Suppressor macrophage treated with lipopolysaccharide for 1 hour (primary cell): Measurements from ENCODE around the gene AIF1.
"Not testable (repeated sequence)": the region's sequence is repeated elsewhere in the genome, so short reads cannot be mapped to it uniquely, and the experiment has no call there.

ENCODE experiments used
- DNase-seq, 3 donors: peaks; one replicate each; pipeline ENCODE4 v3.0.0-alpha.2; 2020 to 2022

Gene AIF1

DNA sequence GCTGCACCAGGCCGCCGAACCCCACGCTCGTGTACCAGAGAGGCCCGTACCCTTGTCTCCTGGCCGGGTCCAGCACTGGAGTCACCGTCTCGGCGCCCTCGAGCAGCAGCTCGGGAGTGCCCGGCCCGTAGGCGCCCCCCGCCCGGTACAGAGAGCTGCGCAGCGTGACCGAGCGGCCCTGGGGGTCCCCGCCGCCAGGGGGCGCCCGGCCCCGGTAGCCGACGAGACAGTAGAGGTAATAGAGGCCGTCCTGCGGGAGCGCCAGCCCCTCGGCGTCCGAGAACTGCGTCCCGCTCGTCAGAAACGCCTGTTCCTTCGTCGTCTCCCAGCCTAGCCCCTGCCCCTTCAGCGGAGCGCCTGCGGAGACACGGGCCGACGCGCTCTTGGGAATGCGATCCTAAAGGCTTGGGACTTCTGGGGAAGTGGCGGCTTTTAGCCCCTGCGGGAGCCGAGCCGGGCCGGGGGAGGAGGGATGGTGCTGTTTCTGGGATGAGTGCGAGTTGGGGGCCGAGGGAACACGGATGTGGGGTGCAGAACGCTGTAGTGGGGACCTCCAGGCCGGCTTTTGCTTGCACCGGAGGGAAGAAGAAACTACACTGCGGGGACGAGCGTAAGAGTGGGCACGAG is 34.1 kb upstream of the AIF1 start:
- peak; percentile 79 to 92 (median 87) for DNase-seq

DNA sequence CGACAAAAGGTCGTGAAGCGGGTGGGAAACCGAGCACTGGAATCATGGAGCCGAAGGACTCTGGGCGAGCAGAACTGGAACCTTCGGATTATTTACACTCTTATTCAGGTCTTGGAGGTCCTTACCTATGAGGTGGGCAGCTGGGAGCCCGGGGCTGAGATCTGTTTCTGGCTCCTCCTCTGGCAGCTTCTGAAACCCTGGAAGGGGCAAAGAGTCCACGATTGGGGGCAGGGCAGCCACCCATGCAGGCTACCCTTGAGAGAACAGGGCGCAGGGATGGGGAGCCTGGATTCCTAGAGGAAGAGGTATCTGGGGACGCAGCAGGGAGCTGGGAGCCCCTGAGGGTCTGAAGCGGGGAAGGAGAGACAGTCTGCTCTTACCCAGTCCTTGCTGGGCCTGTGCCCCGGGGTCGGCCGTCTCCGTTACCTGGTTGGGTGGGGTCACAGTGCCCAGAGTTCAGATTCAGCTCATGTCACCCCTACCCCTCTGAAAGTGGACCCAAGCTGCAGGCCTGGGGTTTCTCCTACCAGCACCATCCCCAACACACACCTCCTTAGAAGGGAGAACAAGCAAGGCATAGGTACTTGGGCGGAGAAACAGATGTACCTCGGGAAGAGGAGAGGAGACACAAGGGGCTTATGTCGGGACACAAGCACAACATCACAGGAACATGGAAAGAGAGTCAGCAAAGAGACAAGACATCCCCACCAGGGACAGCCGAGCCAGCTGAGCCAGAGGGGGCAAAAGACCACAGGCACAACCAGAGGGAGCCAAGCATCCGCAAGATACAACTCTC is 33.4 kb upstream of the AIF1 start:
- DNase-seq = peak; percentile 15 to 56 (median 31)

GRCh38 chr6:31582230-31582643 is 32.8 kb upstream of the AIF1 start, which contains the start of gene LTB:
LTB (minus strand) TSS chr6:31582424; CDS start chr6:31582417, 7 bp downstream.
- DNase-seq = no peak

DNA sequence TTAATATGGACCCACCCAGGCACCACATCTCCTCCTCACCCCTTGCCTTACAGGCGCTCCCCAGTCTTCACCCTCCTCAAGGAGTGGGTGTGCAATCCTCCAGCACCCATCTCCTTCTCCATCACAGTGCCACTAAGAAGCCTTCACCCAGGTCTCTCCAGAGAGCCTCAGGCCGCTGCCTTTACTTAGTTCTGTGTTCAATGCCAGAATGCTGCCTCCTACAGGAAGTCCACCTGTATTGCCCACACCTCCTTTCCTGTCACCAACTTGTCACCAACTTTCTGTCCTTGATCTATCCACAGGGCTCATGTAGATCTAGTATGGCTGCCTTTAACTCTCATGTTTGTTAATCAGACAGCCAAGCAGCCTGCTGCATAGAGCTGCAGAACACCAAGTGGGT is 29.5 kb upstream of the AIF1 start:
- DNase-seq = no peak

DNA sequence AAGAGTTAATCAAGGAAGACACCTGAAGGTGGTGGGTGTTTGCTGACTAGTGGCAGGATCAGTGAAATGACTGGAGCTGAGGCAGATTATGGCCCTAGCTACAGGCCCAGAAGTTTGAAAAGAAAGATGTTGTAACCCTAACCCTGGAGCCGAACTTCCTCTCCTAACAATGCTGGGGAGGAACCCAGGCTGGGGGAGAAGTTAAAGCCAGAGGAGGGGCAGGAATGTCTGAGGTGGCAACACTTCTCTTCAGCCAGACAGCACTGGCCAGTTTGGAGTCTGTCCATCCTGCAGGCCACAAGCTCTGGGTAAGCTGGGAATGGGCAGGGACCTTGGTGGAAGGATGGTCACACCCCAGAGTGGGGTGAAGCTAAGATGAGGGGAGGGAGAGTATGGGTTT is 29.0 kb upstream of the AIF1 start, which contains the start of gene LST1:
Gene LST1 (plus strand): TSS at position 270 of the 400 bp plus-strand sequence. CDS start 1,023 bp downstream, outside the sequence.
- peak; percentile 74 to 77 (median 77) for DNase-seq

GRCh38 chr6:31586599-31587281 is 28.3 kb upstream of the AIF1 start:
- peak; percentile 65 to 75 (median 66) for DNase-seq

- peak in 2 of 3 donors; percentile 37 to 38 for DNase-seq
These were observed 26.9 kb upstream of the AIF1 start for GRCh38 chr6:31587791-31588777.

DNA sequence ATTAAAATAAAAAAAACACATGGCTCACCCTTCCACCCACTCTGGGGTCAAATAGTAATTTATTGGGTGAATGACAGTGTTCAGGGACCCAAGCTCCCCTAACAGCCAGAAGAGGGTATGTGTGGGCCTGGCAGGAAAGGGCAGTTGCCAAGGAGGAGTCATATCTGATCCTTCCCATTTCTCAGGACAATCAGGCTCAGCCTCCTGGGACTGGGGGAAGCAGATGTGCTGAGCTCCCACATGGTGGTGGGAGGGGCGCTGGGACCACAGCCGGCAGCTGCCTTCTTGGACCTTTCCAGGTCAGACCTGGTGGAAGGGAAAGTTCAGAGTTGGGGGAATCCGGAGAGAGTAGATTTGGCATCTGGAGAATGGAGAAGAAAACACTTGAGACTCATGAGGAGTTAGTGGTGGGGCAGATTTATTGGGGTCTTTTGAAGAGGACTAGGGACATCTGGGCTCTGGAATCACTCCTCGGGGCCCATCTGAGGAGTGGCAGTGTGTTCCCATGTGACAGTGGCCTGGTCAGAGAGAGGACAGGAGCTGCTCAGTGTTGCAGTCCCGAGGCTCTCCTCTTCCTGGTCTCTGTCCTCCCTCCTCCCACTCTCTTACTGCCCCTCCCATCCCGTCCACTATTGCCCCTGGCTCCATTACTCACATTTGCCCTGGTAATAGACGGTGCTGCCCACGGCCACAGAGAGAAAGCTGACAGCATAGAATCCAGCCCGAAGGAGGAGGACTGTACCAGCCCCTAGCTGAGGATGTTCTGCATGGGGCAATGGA is 26.0 kb upstream of the AIF1 start:
- DNase-seq = peak; percentile 69 to 73 (median 73)

- not testable (repeated sequence) for DNase-seq
These were observed 24.3 kb upstream of the AIF1 start for GRCh38 chr6:31590691-31591090.

DNA sequence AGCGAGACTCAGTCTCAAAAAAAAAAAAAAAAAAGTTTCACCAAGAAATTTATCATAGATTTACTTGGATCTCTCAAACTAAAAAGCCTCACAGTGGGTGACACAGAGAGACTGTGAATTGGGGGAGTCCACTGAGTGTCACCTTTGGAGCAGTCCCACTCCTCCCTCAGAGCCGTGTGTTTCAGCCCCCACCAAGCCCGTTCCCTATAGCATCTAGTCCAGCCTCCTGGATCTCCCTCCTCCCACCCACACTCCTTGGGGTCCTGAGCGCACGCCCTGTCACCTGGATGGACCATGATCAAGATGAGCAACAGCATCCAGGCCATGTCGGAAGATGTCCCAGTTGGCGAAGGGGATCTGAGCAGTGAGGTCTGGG is 22.6 kb upstream of the AIF1 start:
- no peak for DNase-seq

GRCh38 chr6:31597006-31597405 is 18.0 kb upstream of the AIF1 start:
- DNase-seq = peak; percentile 69 to 76 (median 76)

GRCh38 chr6:31607317-31607716 is 7.7 kb upstream of the AIF1 start:
- no peak for DNase-seq

- no peak for DNase-seq
These were observed 5.3 kb upstream of the AIF1 start for GRCh38 chr6:31609519-31610406.

DNA sequence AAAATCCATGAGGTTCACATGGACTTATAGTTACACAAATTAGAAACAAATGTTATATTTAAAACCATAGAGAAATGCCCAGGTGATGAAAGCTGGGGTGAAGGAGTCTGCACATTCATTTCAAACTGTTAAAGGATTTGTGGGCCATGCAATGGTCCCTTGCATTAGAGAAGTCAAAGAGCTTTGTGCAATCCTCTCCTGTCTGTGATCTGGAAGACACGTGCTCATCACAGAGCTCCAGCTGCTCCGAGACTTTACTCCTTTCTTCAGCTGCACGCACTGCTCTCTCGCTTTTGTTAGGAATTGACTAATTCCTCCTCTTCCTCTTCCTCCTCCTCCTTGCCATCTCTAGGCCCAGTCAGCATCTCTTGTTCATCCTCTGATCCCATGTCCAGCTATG is 4.1 kb upstream of the AIF1 start:
- peak in 1 of 3 donors; percentile 12 for DNase-seq

GRCh38 chr6:31614075-31614619 is 887 bp upstream of the AIF1 start:
- DNase-seq = peak; percentile 64 to 84 (median 74)

GRCh38 chr6:31615748-31616147 is 714 bp downstream of the AIF1 start:
- peak in 2 of 3 donors; percentile 17 to 25 for DNase-seq

- no peak for DNase-seq
These were observed 2.0 kb downstream of the AIF1 start for GRCh38 chr6:31617010-31617409.

DNA sequence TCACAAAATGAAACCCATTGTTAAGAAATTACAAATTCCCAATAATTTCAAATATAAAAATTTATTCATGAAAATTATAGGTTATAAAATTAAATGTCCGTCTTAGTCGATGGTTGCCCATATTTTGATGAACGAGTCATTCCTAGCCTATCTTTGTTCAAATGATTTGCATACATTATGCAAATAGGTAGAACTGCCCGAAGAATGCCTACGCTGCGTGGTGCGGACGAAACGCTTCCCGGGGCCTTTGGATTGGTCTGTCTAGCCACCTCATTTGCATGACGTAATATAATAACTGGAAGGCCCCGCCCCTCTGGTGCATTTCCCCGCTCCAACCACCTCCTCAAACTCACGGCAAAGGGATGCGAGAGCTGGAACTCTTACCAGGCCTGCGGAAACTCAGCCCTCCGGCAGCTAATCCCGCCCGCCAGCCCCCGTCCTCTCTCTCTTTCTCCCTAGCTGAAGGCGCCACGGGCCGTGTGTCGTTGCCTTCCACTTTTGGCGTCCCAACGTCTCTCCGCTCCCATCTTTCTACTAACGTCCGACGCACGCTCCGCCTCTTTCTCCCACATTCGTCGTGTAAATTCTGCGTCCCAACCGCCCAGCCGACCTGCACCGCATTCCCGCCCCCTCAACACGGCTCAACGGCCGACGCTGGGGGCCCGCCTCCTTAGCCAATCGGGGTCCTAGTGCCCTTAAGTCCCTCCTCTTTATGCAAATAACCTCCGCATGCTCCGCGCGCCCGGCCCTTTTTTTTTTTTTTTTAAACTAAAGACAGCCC is 5.0 kb downstream of the AIF1 start:
- peak; percentile 98 to 100 (median 99) for DNase-seq
